SK-N-SH (cell line): Measurements from ENCODE around the gene HDHD5. TPM values are rescaled to one million over a fixed set of nuclear protein-coding genes. Genes with fewer than 3 reads are reported as not detected.

Experiments used
- CTCF ChIA-PET: fragments of 300-600, 350-600 bp; formaldehyde crosslinking; extraction: SDS; loops from one replicate; lab custom pipeline; 2021; lab: Yijun Ruan, JAX
- POLR2A ChIA-PET: fragments of 350-600 bp; sonication (Branson Sonifier 250); formaldehyde crosslinking; extraction: SDS; loops from one replicate; lab custom pipeline; 2020; ENCODE audit warnings: antibody characterized with exemption, inconsistent platforms; lab: Yijun Ruan, JAX
- DNase-seq: peaks from one replicate; pipeline ENCODE4 v3.0.0; 2012
- H2AFZ ChIP-seq: fragments of 200-600 bp; sonication (generic); 2 replicates; pipeline ENCODE4 v1.8.1; 2016; ENCODE audit warnings: antibody characterized with exemption, mild to moderate bottlenecking, low read depth
- H3F3A ChIP-seq: fragments of 200-600 bp; sonication (generic); replicated peaks from 2 replicates; pipeline ENCODE3; 2016; ENCODE audit warnings: antibody characterized with exemption, mild to moderate bottlenecking; ENCODE audit not compliant: insufficient read depth
- H3K27ac ChIP-seq, 2 experiments: fragments of 200-500 bp in 1 of 2; fragments of 200-600 bp in 1 of 2; sonication (Bioruptor generic) in 1 of 2; sonication (generic), shearing (Covaris generic) in 1 of 2; 2 replicates each; pipeline versions ENCODE4 v1.5.1 to v1.6.1; 2014 to 2016; ENCODE audit warnings: low read depth in 2 of 2, inconsistent platforms in 1 of 2, low read length in 1 of 2, mild to moderate bottlenecking in 1 of 2, mixed read lengths in 1 of 2
- H3K27me3 ChIP-seq: fragments of 200-600 bp; sonication (generic), shearing (Covaris generic); 2 replicates; pipeline ENCODE4 v1.6.1; 2016; ENCODE audit warnings: mixed run types; ENCODE audit not compliant: insufficient read depth
- H3K36me3 ChIP-seq, 2 experiments: fragments of 200-500 bp in 1 of 2; fragments of 200-600 bp in 1 of 2; sonication (Bioruptor generic) in 1 of 2; sonication (generic) in 1 of 2; replicated peaks in 1 of 2; 2 replicates each; pipeline versions ENCODE3 to v1.5.1; 2014 to 2016; ENCODE audit warnings: low read length in 1 of 2, mild to moderate bottlenecking in 1 of 2; ENCODE audit not compliant: insufficient read depth in 2 of 2, control insufficient read depth in 1 of 2
- H3K4me1 ChIP-seq, 2 experiments: fragments of 200-500 bp in 1 of 2; fragments of 200-600 bp in 1 of 2; sonication (Bioruptor generic) in 1 of 2; sonication (generic), shearing (Covaris generic) in 1 of 2; 2 replicates each; pipeline versions ENCODE4 v1.5.1 to v1.6.1; 2014 to 2016; ENCODE audit warnings: low read depth in 1 of 2, low read length in 1 of 2, mixed run types in 1 of 2; ENCODE audit not compliant: insufficient read depth in 2 of 2, control insufficient read depth in 1 of 2
- H3K4me2 ChIP-seq: fragments of 200-600 bp; sonication (generic), shearing (Covaris generic); 2 replicates; pipeline ENCODE4 v1.6.1; 2017; ENCODE audit warnings: mixed run types
- H3K4me3 ChIP-seq, 2 experiments: fragments of 200-500 bp in 1 of 2; fragments of 200-600 bp in 1 of 2; sonication (Bioruptor generic) in 1 of 2; sonication (generic), shearing (Covaris generic) in 1 of 2; 2 replicates each; pipeline versions ENCODE4 v1.5.1 to v1.8.1; 2014 to 2016; ENCODE audit warnings: low read depth in 2 of 2, inconsistent platforms in 1 of 2, low read length in 1 of 2, mild to moderate bottlenecking in 1 of 2, mixed read lengths in 1 of 2, moderate library complexity in 1 of 2
- H3K79me2 ChIP-seq: fragments of 200-600 bp; sonication (generic); 2 replicates; pipeline ENCODE4 v1.8.1; 2017; ENCODE audit warnings: mild to moderate bottlenecking; ENCODE audit not compliant: insufficient read depth
- H3K9ac ChIP-seq: fragments of 200-600 bp; sonication (generic); 2 replicates; pipeline ENCODE4 v1.6.1; 2017; ENCODE audit warnings: mixed run types
- H3K9me2 ChIP-seq: fragments of 200-600 bp; sonication (generic); 2 replicates; pipeline ENCODE4 v1.6.1; 2017; ENCODE audit warnings: mixed run types
- H3K9me3 ChIP-seq: fragments of 200-600 bp; sonication (generic); 2 replicates; pipeline ENCODE4 v1.6.1; 2017; ENCODE audit warnings: mixed run types, mild to moderate bottlenecking, moderate library complexity
- H4K20me1 ChIP-seq: fragments of 200-600 bp; sonication (generic); 2 replicates; pipeline ENCODE4 v1.6.1; 2017; ENCODE audit warnings: mild to moderate bottlenecking, mixed run types; ENCODE audit not compliant: insufficient read depth
- ELF1 ChIP-seq: IDR thresholded peaks from 2 replicates; pipeline ENCODE4 v1.4.0; 2012
- EZH2phosphoT487 ChIP-seq: fragments of 200-600 bp; sonication (generic); IDR thresholded peaks from 2 replicates; pipeline ENCODE4 v1.6.1; 2017; ENCODE audit warnings: low read depth, mixed run types, mild to moderate bottlenecking, antibody characterized with exemption, moderate library complexity, borderline replicate concordance
- FOXJ3 ChIP-seq: sonication (generic); formaldehyde crosslinking; IDR thresholded peaks from 2 replicates; pipeline ENCODE4 v1.5.1; 2020; ENCODE audit warnings: mild to moderate bottlenecking, missing genetic modification reagents
- RFX5 ChIP-seq: IDR thresholded peaks from 2 replicates; pipeline ENCODE4 v1.6.1; 2012; ENCODE audit warnings: mild to moderate bottlenecking, improper control_type of control experiment, low read length
- YY1 ChIP-seq: IDR thresholded peaks from 2 replicates; pipeline ENCODE4 v1.4.0; 2012; ENCODE audit warnings: low read depth, mild to moderate bottlenecking
- WGBS: methylation state at CpG from one replicate; pipeline ENCODE4 v1.1.6; 2017; ENCODE audit warnings: low lambda C conversion rate; 5-methylcytosine and 5-hydroxymethylcytosine counted together
- polyA plus RNA-seq, 3 experiments: library from polyadenylated mRNA; depleted of rRNA; stranded (reverse); fragments of >200 nt; gene quantifications; 2 replicates each; pipeline ENCODE4 v1.2.3, GENCODE V29; 2012
- TF ChIP-seq, protein P1 (sequence below): fragments of 200-600 bp; sonication (generic); IDR thresholded peaks from 2 replicates; pipeline ENCODE4 v1.6.1; 2017; ENCODE audit warnings: antibody characterized with exemption, mild to moderate bottlenecking, moderate library complexity
- TF ChIP-seq, protein P2 (sequence below): IDR thresholded peaks from 2 replicates; pipeline ENCODE4 v1.4.0; 2012; ENCODE audit warnings: low read depth

Gene HDHD5
- polyA plus RNA-seq, 1 of the 3 experiments (the other 2 are of a cell fraction), result 43.3 TPM

DNA sequence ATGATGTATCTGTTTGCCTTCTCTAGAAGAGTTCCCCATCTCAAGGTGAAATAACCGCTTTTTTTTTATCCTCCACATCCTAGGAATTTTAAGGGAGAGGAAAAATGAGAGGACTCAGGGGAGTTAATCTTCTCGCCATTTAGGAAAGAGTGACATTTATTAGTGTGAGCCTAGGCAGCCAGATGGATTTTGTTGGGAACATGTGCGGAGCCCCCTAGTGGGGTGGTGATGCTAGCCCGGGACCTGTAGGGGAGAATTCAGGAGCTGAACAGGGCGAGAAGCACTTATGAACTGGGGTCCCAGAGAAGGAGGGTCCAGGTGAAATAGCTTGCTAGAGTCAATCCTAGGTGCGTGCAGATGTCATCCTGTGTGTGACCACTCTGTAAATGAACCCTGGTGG is 63.5 kb downstream of the HDHD5 start:
- H3K4me2 ChIP-seq, result no peak overlapping the region
- no peaks in the 10 kb centered on the region for H3K27me3 ChIP-seq
- H3K9me3 ChIP-seq, result no peaks in the 10 kb centered on the region
- no peak overlapping the region for H3K9ac ChIP-seq
- no peaks in the 10 kb centered on the region for H3K36me3 ChIP-seq
- H2AFZ ChIP-seq, result no peak overlapping the region
- H4K20me1 ChIP-seq, result peaks cover 13% of the 10 kb centered on the region; the same call in 1 of the 2 replicates
- ChIA-PET CTCF (interaction anchor here (0.6 to 2.6 kb wide), 10 partner anchors 8 to 418 kb away, joined by 3 to 11 read pairs (median 4); no protein-coding TSS in a partner anchor), POLR2A (no interaction called here)
- H3K4me3 ChIP-seq, result no peak overlapping the region
- H3K9me2 ChIP-seq, result no peaks in the 10 kb centered on the region
- TF ChIP-seq, protein P1, sequence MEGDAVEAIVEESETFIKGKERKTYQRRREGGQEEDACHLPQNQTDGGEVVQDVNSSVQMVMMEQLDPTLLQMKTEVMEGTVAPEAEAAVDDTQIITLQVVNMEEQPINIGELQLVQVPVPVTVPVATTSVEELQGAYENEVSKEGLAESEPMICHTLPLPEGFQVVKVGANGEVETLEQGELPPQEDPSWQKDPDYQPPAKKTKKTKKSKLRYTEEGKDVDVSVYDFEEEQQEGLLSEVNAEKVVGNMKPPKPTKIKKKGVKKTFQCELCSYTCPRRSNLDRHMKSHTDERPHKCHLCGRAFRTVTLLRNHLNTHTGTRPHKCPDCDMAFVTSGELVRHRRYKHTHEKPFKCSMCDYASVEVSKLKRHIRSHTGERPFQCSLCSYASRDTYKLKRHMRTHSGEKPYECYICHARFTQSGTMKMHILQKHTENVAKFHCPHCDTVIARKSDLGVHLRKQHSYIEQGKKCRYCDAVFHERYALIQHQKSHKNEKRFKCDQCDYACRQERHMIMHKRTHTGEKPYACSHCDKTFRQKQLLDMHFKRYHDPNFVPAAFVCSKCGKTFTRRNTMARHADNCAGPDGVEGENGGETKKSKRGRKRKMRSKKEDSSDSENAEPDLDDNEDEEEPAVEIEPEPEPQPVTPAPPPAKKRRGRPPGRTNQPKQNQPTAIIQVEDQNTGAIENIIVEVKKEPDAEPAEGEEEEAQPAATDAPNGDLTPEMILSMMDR, result peak; percentile 44
- no peak for TF ChIP-seq ELF1
- H3F3A ChIP-seq, result no peaks in the 10 kb centered on the region
- H3K27ac ChIP-seq, result no peak overlapping the region
- H3K79me2 ChIP-seq, result no peaks in the 10 kb centered on the region
- peak; percentile 61 for DNase-seq
- H3K4me1 ChIP-seq, result no peaks in the 10 kb centered on the region
- 16% methylated on average over 5 of the region's 6 CpGs for WGBS

GRCh38 chr22:17093081-17093480 is 66.0 kb downstream of the HDHD5 start:
- H3K9me2 ChIP-seq, result no peaks in the 10 kb centered on the region
- H3K4me1 ChIP-seq, result no peaks in the 10 kb centered on the region
- DNase-seq, result no peak
- peaks cover 22% of the 10 kb centered on the region for H4K20me1 ChIP-seq
- TF ChIP-seq FOXJ3, result no peak
- TF ChIP-seq EZH2phosphoT487, result no peak
- TF ChIP-seq YY1, result no peak
- TF ChIP-seq, protein P1, result no peak
- H3K9ac ChIP-seq, result no peak overlapping the region
- ChIA-PET POLR2A (no interaction called here), CTCF (interaction anchor here (1.7 to 1.8 kb wide), 2 partner anchors 79 to 410 kb away, joined by 4 to 6 read pairs; no protein-coding TSS in a partner anchor)
- H3K27me3 ChIP-seq, result peaks cover 4% of the 10 kb centered on the region; the same call in 1 of the 2 replicates
- H3K27ac ChIP-seq, result no peak overlapping the region
- H3F3A ChIP-seq, result no peaks in the 10 kb centered on the region
- WGBS, result 27% methylated on average over 3 of the region's 3 CpGs
- no peak overlapping the region for H3K4me3 ChIP-seq
- H3K4me2 ChIP-seq, result no peak overlapping the region
- H3K9me3 ChIP-seq, result no peaks in the 10 kb centered on the region
- no peaks in the 10 kb centered on the region for H3K36me3 ChIP-seq
- peaks cover 3% of the 10 kb centered on the region; the same call in 1 of the 2 replicates for H3K79me2 ChIP-seq
- no peak overlapping the region for H2AFZ ChIP-seq

- Histone ChIP-seq H3K4me1 (no peaks in the 10 kb centered on the region), H3K9me2 (no peaks in the 10 kb centered on the region), H4K20me1 (peaks cover 27% of the 10 kb centered on the region), H3K9me3 (no peaks in the 10 kb centered on the region), H3K4me2 (no peak overlapping the region), H3K27ac (no peak overlapping the region), H3K4me3 (no peak overlapping the region), H3K79me2 (peaks cover 3% of the 10 kb centered on the region; the same call in 1 of the 2 replicates), H3K36me3 (no peaks in the 10 kb centered on the region), H3F3A (peaks cover 3% of the 10 kb centered on the region), H3K9ac (no peak overlapping the region), H2AFZ (no peak overlapping the region), H3K27me3 (peaks cover 4% of the 10 kb centered on the region; the same call in 1 of the 2 replicates)
- TF ChIP-seq RFX5, result no peak
- TF ChIP-seq, protein P2, sequence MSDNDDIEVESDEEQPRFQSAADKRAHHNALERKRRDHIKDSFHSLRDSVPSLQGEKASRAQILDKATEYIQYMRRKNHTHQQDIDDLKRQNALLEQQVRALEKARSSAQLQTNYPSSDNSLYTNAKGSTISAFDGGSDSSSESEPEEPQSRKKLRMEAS, result no peak
- CTCF ChIA-PET, result interaction anchor here (0.9 to 1.8 kb wide), 4 partner anchors 17 to 411 kb away, joined by 3 to 6 read pairs (median 4); no protein-coding TSS in a partner anchor
- no peak for DNase-seq
- POLR2A ChIA-PET, result no interaction called here
- WGBS, result 10% methylated on average over 4 of the region's 4 CpGs
These were observed 67.2 kb downstream of the HDHD5 start for GRCh38 chr22:17091851-17092250.
